K562 (cell line): ENCODE measurements around the gene SOD1. TPM values are rescaled to one million over a fixed set of nuclear protein-coding genes. Genes with fewer than 3 reads are reported as not detected.
A peak's percentile ranks its signal among the peaks of the same experiment; 100 is the strongest.

Experiments
- AFF4 ChIP-seq: sonication (generic); formaldehyde crosslinking; IDR thresholded peaks from 2 replicates; pipeline ENCODE4 v1.8.0; 2023; ENCODE audit warnings: mild to moderate bottlenecking, missing genetic modification reagents
- ATF1 ChIP-seq, 2 experiments: fragments of 450-650 bp in 1 of 2; IDR thresholded peaks; 2 replicates each; pipeline ENCODE4 v1.6.1; 2016; ENCODE audit warnings: missing compliant biosample characterization in 1 of 2, missing genetic modification characterization in 1 of 2
- DNMT1 ChIP-seq: fragments of 450-650 bp; IDR thresholded peaks from 2 replicates; pipeline ENCODE4 v1.6.1; 2016; ENCODE audit warnings: antibody characterized with exemption, mild to moderate bottlenecking
- HDAC8 ChIP-seq: fragments of 450-650 bp; IDR thresholded peaks from 2 replicates; pipeline ENCODE4 v1.6.1; 2016; ENCODE audit warnings: mild to moderate bottlenecking, missing genetic modification characterization, moderate library complexity, missing compliant biosample characterization
- MBD2 ChIP-seq: sonication (generic); IDR thresholded peaks from 2 replicates; pipeline ENCODE4 v1.6.1; 2016; ENCODE audit warnings: low read depth, borderline replicate concordance
- PYGO2 ChIP-seq: fragments of 450-650 bp; IDR thresholded peaks from 2 replicates; pipeline ENCODE4 v1.6.1; 2016; ENCODE audit warnings: mild to moderate bottlenecking, missing genetic modification characterization, moderate library complexity, missing compliant biosample characterization
- RBBP5 ChIP-seq: fragments of 200-600 bp; sonication (generic); IDR thresholded peaks from 2 replicates; pipeline ENCODE4 v1.6.1; 2012; ENCODE audit warnings: borderline replicate concordance, mild to moderate bottlenecking, low read length, control low read depth, inconsistent platforms; ENCODE audit not compliant: insufficient read depth, poor library complexity, severe bottlenecking
- RUNX1 ChIP-seq: sonication (generic); IDR thresholded peaks from 2 replicates; pipeline ENCODE4 v1.6.1; 2016; ENCODE audit warnings: antibody characterized with exemption, low read depth
- SAP30 ChIP-seq: fragments of 200-600 bp; sonication (generic); IDR thresholded peaks from 2 replicates; pipeline ENCODE4 v1.6.1; 2012; ENCODE audit warnings: borderline replicate concordance, low read depth, mild to moderate bottlenecking, moderate library complexity, low read length, control low read depth, inconsistent platforms; ENCODE audit not compliant: insufficient read depth, poor library complexity, severe bottlenecking
- TCF3 ChIP-seq: sonication (generic); formaldehyde crosslinking; IDR thresholded peaks from 2 replicates; pipeline ENCODE4 v1.4.0; 2020; ENCODE audit warnings: mild to moderate bottlenecking, missing genetic modification reagents
- ZNF124 ChIP-seq: sonication (generic); formaldehyde crosslinking; IDR thresholded peaks from 2 replicates; pipeline ENCODE4 v1.8.1; 2022; ENCODE audit warnings: missing genetic modification reagents
- polyA plus RNA-seq, 8 experiments: library from polyadenylated mRNA; depleted of rRNA in 4 of 8; stranded (reverse) in 5 of 8; unstranded in 3 of 8; fragments of >200 nt; fragmentation: Nextera tagmentation in 2 of 8; fragmentation: Illumina TruSeq in 1 of 8; extraction: Ambion mirVana in 2 of 8; extraction: Trizol in 1 of 8; gene quantifications; 2 replicates each; pipeline versions ENCODE4 v1.2.1 to v1.2.3, GENCODE V29; 2011 to 2014; ENCODE audit warnings: inconsistent platforms in 1 of 8, missing spikeins in 1 of 8
- total RNA-seq, 7 experiments: library from RNA; depleted of rRNA in 6 of 7; stranded (reverse); fragments of >200 nt in 6 of 7; fragmentation: Illumina TruSeq in 2 of 7; extraction: Trizol in 2 of 7; gene quantifications; 2 replicates each; pipeline versions ENCODE4 v1.2.1 to v1.2.3, GENCODE V29; 2011 to 2021; ENCODE audit warnings: low replicate concordance in 1 of 7
- TF ChIP-seq, protein P1 (sequence below): fragments of 450-650 bp; IDR thresholded peaks from 2 replicates; pipeline ENCODE4 v1.6.1; 2016
- TF ChIP-seq, protein P2 (sequence below): fragments of 450-650 bp; IDR thresholded peaks from 2 replicates; pipeline ENCODE4 v1.6.1; 2016; ENCODE audit warnings: missing biosample characterization, missing genetic modification characterization
- TF ChIP-seq, protein P3 (sequence below): fragments of 250-450 bp; sonication (Bioruptor Pico); IDR thresholded peaks from 2 replicates; pipeline ENCODE4 v1.8.0; 2021; ENCODE audit warnings: mild to moderate bottlenecking, moderate library complexity
- TF ChIP-seq, protein P4 (sequence below), 2 experiments: fragments of 450-650 bp; conservative IDR thresholded peaks; 2 replicates each; pipeline ENCODE4 v1.6.1; 2017; ENCODE audit warnings: mild to moderate bottlenecking in 2 of 2, moderate library complexity in 2 of 2

Gene SOD1
- total and polyA plus RNA-seq, 9 of the 15 experiments (the other 6 are each of a cell fraction or from before 2014, with no cell fraction given): 452 to 1,409 (median 633) TPM

DNA sequence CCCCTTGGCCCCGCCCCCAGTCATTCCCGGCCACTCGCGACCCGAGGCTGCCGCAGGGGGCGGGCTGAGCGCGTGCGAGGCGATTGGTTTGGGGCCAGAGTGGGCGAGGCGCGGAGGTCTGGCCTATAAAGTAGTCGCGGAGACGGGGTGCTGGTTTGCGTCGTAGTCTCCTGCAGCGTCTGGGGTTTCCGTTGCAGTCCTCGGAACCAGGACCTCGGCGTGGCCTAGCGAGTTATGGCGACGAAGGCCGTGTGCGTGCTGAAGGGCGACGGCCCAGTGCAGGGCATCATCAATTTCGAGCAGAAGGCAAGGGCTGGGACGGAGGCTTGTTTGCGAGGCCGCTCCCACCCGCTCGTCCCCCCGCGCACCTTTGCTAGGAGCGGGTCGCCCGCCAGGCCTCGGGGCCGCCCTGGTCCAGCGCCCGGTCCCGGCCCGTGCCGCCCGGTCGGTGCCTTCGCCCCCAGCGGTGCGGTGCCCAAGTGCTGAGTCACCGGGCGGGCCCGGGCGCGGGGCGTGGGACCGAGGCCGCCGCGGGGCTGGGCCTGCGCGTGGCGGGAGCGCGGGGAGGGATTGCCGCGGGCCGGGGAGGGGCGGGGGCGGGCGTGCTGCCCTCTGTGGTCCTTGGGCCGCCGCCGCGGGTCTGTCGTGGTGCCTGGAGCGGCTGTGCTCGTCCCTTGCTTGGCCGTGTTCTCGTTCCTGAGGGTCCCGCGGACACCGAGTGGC is at the start of gene SOD1 (continued):
- TF ChIP-seq, protein P1, sequence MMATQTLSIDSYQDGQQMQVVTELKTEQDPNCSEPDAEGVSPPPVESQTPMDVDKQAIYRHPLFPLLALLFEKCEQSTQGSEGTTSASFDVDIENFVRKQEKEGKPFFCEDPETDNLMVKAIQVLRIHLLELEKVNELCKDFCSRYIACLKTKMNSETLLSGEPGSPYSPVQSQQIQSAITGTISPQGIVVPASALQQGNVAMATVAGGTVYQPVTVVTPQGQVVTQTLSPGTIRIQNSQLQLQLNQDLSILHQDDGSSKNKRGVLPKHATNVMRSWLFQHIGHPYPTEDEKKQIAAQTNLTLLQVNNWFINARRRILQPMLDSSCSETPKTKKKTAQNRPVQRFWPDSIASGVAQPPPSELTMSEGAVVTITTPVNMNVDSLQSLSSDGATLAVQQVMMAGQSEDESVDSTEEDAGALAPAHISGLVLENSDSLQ: no peak
- TF ChIP-seq RUNX1 (0 out of 2 replicates have a peak, but pooled peaks have one; percentile 31), MBD2 (peak; percentile 78; the same call in 1 of the 2 replicates), ZNF124 (CRISPR knock-in tag) (no peak), SAP30 (peak; percentile 79), PYGO2 (tag) (no peak), DNMT1 (no peak), HDAC8 (0 out of 2 replicates have a peak, but pooled peaks have one; percentile 56), ATF1 (CRISPR knock-in tag; IDR thresholded peaks at IDR 0.05) (no peak), ATF1 (tag; IDR thresholded peaks at IDR 0.05) (peak; percentile 89), RBBP5 (peak; percentile 94), TCF3 (CRISPR knock-in tag) (peak; percentile 47), AFF4 (CRISPR knock-in tag) (peak; percentile 73; the same call in 1 of the 2 replicates)
- TF ChIP-seq, protein P2, sequence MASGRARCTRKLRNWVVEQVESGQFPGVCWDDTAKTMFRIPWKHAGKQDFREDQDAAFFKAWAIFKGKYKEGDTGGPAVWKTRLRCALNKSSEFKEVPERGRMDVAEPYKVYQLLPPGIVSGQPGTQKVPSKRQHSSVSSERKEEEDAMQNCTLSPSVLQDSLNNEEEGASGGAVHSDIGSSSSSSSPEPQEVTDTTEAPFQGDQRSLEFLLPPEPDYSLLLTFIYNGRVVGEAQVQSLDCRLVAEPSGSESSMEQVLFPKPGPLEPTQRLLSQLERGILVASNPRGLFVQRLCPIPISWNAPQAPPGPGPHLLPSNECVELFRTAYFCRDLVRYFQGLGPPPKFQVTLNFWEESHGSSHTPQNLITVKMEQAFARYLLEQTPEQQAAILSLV (tag): no peak
- TF ChIP-seq, protein P3, sequence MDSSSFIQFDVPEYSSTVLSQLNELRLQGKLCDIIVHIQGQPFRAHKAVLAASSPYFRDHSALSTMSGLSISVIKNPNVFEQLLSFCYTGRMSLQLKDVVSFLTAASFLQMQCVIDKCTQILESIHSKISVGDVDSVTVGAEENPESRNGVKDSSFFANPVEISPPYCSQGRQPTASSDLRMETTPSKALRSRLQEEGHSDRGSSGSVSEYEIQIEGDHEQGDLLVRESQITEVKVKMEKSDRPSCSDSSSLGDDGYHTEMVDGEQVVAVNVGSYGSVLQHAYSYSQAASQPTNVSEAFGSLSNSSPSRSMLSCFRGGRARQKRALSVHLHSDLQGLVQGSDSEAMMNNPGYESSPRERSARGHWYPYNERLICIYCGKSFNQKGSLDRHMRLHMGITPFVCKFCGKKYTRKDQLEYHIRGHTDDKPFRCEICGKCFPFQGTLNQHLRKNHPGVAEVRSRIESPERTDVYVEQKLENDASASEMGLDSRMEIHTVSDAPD (CRISPR knock-in tag): no peak
- TF ChIP-seq, protein P4, sequence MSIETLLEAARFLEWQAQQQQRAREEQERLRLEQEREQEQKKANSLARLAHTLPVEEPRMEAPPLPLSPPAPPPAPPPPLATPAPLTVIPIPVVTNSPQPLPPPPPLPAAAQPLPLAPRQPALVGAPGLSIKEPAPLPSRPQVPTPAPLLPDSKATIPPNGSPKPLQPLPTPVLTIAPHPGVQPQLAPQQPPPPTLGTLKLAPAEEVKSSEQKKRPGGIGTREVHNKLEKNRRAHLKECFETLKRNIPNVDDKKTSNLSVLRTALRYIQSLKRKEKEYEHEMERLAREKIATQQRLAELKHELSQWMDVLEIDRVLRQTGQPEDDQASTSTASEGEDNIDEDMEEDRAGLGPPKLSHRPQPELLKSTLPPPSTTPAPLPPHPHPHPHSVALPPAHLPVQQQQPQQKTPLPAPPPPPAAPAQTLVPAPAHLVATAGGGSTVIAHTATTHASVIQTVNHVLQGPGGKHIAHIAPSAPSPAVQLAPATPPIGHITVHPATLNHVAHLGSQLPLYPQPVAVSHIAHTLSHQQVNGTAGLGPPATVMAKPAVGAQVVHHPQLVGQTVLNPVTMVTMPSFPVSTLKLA (conservative IDR thresholded peaks at IDR 0.05): peak; percentile 7 to 80; a peak in 2 of 4 replicates
